Left ventricle myocardium inferior (tissue), 1 donor: ENCODE measurements around the gene AZU1. TPM values are rescaled to one million over a fixed set of nuclear protein-coding genes. Genes with fewer than 3 reads are reported as not detected.
"Not testable (repeated sequence)": the region's sequence is repeated elsewhere in the genome, so short reads cannot be mapped to it uniquely, and the experiment has no call there.

Source experiments
- DNase-seq: peaks from one replicate; pipeline ENCODE4 v3.0.0-alpha.2; 2020
- H3K27ac ChIP-seq: fragments of 200-600 bp; replicated peaks from 2 replicates; pipeline ENCODE4 v1.8.0; 2021
- H3K27me3 ChIP-seq: fragments of 200-600 bp; 2 replicates; pipeline ENCODE4 v1.8.0; 2021; ENCODE audit warnings: low read depth
- H3K36me3 ChIP-seq: fragments of 200-600 bp; 2 replicates; pipeline ENCODE4 v1.8.0; 2021
- H3K4me1 ChIP-seq: fragments of 200-600 bp; 2 replicates; pipeline ENCODE4 v1.8.0; 2021
- H3K4me3 ChIP-seq: fragments of 200-600 bp; 2 replicates; pipeline ENCODE4 v1.8.0; 2021; ENCODE audit warnings: mild to moderate bottlenecking, moderate library complexity
- H3K9me3 ChIP-seq: fragments of 200-600 bp; replicated peaks from 2 replicates; pipeline ENCODE4 v1.8.0; 2021
- CTCF ChIP-seq: fragments of 200-600 bp; IDR thresholded peaks from 2 replicates; pipeline ENCODE4 v1.8.0; 2021; ENCODE audit warnings: antibody characterized with exemption, mild to moderate bottlenecking, borderline replicate concordance
- intact Hi-C: fragments of 100-400 bp; cut with micrococcal nuclease; formaldehyde crosslinking; loops from one replicate; pipeline ENCODE4 v1.11.0; 2022
- microRNA-seq: library from miRNA; unstranded; fragments of <30 nt; microRNA quantifications from one replicate; pipeline ENCODE4 v1.2.0, GENCODE V29; 2020
- total RNA-seq: library from RNA; stranded (reverse); fragmentation: NEBNext Ultra II Directional; extraction: Animal tissue kit (Norgen Biotek cat#: 25700); gene quantifications from one replicate; pipeline ENCODE4 v1.2.1, GENCODE V29; 2021
- donor health status: DM: no; HTN: yes; CAD: no; lungs with severe emphysema.

Gene AZU1
- total RNA-seq, 1 donor from 2014 or later = not detected

DNA sequence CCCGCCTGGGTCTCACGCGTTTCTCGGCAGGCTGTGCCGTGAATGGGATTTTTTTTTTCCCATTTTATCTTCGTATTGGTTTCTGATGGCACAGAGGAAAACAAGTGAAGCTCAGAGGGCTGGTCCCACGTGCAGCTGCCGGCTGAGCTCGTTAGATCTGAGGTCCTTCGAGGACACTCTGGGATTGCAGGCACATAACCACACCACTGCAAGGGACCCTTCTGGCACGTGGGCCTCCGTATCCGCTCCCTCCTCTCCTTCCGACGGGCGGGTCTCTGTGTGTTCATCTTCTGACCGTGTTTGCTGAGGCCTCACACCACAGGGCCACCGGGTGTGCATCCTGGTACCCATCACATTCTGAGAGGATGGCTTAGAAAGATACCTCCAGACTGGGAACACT, 48.5 kb downstream of the AZU1 start:
- H3K36me3 ChIP-seq = peaks cover 41% of the 10 kb centered on the region
- intact Hi-C loops = no loop called here

GRCh38 chr19:876780-877314, 49.2 kb downstream of the AZU1 start:
- H3K9me3 ChIP-seq = no peaks in the 10 kb centered on the region
- H3K27ac ChIP-seq = no peak overlapping the region
- no peak for DNase-seq
- no peaks in the 10 kb centered on the region for H3K27me3 ChIP-seq
- intact Hi-C loops = no loop called here
- peaks cover 9% of the 10 kb centered on the region for H3K4me1 ChIP-seq
- TF ChIP-seq CTCF = no peak
- peaks cover 49% of the 10 kb centered on the region for H3K36me3 ChIP-seq
- H3K4me3 ChIP-seq = no peak overlapping the region

More for the DNA sequence above, 48.5 kb downstream of the AZU1 start:
- Histone ChIP-seq H3K27me3 (no peaks in the 10 kb centered on the region), H3K4me3 (no peak overlapping the region), H3K9me3 (no peaks in the 10 kb centered on the region), H3K27ac (no peak overlapping the region), H3K4me1 (peaks cover 13% of the 10 kb centered on the region)
- TF ChIP-seq CTCF = no peak
- DNase-seq = no peak

- H3K27ac ChIP-seq, H3K27me3 ChIP-seq, intact Hi-C loops, H3K4me1 ChIP-seq, DNase-seq, H3K4me3 ChIP-seq, H3K9me3 ChIP-seq: not testable (repeated sequence)
- peaks cover 60% of the 10 kb centered on the region for H3K36me3 ChIP-seq
Measured at GRCh38 chr19:877992-878660, 50.5 kb downstream of the AZU1 start.

GRCh38 chr19:878751-879561, 51.3 kb downstream of the AZU1 start:
- H3K9me3 ChIP-seq, H3K4me1 ChIP-seq, H3K4me3 ChIP-seq, H3K27me3 ChIP-seq, H3K27ac ChIP-seq, intact Hi-C loops, DNase-seq: not testable (repeated sequence)
- H3K36me3 ChIP-seq = peaks cover 62% of the 10 kb centered on the region

DNA sequence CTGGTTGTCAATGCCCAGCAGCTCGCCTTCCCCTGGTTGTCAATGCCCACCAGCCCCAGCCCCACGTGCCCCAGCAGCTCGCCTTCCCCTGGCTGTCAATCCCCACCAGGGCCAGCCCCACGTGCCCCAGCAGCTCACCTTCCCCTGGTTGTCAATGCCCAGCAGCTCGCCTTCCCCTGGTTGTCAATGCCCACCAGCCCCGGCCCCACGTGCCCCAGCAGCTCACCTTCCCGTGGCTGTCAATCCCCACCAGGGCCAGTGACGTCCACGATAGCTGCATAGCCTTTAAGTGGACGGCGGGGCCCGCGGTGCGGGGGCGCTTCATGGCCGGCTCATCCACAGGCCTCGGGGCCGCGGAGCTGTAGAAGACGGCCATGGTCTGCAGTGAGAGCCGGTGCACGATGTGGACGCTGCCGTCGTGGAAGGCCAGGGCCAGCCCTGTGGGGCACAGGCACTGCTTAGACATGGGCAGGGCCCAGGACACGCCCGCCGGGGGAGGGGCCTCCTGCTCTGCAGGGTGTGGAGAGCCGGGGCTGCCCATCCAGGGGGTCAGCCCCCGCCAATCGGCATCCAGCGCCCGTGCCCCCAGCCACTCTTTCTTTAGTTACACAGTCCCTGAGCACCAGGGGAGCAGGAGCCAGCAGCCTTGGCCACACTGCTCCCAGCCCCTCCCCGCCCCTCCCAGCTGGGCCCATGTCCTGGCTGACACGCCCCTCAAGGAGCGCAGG, 52.2 kb downstream of the AZU1 start:
- intact Hi-C loops = no loop called here
- H3K36me3 ChIP-seq = peaks cover 64% of the 10 kb centered on the region
- DNase-seq = no peak

More for the DNA sequence above, 52.2 kb downstream of the AZU1 start:
- no peak for TF ChIP-seq CTCF
- Histone ChIP-seq H3K4me3 (no peak overlapping the region), H3K9me3 (no peaks in the 10 kb centered on the region), H3K27me3 (no peaks in the 10 kb centered on the region), H3K4me1 (no peaks in the 10 kb centered on the region), H3K27ac (no peak overlapping the region)

Small RNA genes lying within 50 kb of the gene (microRNA-seq; reads per million reads assigned to microRNA genes)
- gene MIR3187 (not detected), gene MIR4745 (0.94 reads per million)

Other genes with a start within 250 kb of the AZU1 start
- gene HCN2, start 238.0 kb upstream of the AZU1 start, total RNA-seq = 21.9 TPM
- gene POLRMT, start 194.3 kb upstream of the AZU1 start, total RNA-seq = 54.3 TPM
- not detected for gene FGF22, start 188.0 kb upstream of the AZU1 start, total RNA-seq
- gene RNF126, start 164.6 kb upstream of the AZU1 start, total RNA-seq = 25.5 TPM
- gene FSTL3, start 151.4 kb upstream of the AZU1 start, total RNA-seq = 56.1 TPM
- gene PRSS57, start 132.4 kb upstream of the AZU1 start, total RNA-seq = not detected
- gene PALM, start 118.9 kb upstream of the AZU1 start, total RNA-seq = 26.8 TPM
- not detected for gene MISP, start 76.7 kb upstream of the AZU1 start, total RNA-seq
- gene PTBP1, start 30.4 kb upstream of the AZU1 start, total RNA-seq = 55.6 TPM
- gene PLPPR3, start 5.9 kb upstream of the AZU1 start, total RNA-seq = not detected
- not detected for gene PRTN3, start 13.2 kb downstream of the AZU1 start, total RNA-seq
- gene ELANE, start 24.5 kb downstream of the AZU1 start, total RNA-seq = 0.58 TPM
- gene CFD, start 31.8 kb downstream of the AZU1 start, total RNA-seq = 200 TPM
- 19.4 TPM for gene MED16, start 65.3 kb downstream of the AZU1 start, total RNA-seq
- gene RNU6-9, start 65.6 kb downstream of the AZU1 start, total RNA-seq = not detected
- gene R3HDM4, start 85.4 kb downstream of the AZU1 start, total RNA-seq = 21.6 TPM
- gene KISS1R, start 89.5 kb downstream of the AZU1 start, total RNA-seq = not detected
- gene ARID3A, start 98.2 kb downstream of the AZU1 start, total RNA-seq = 4.8 TPM
- 19.4 TPM for gene WDR18, start 156.5 kb downstream of the AZU1 start, total RNA-seq
- gene GRIN3B, start 172.6 kb downstream of the AZU1 start, total RNA-seq = not detected
- 119 TPM for gene TMEM259, start 193.3 kb downstream of the AZU1 start, total RNA-seq
- not detected for gene RNU6-2, start 193.7 kb downstream of the AZU1 start, total RNA-seq
- gene CNN2, start 198.8 kb downstream of the AZU1 start, total RNA-seq = 45.6 TPM
- gene ABCA7, start 212.3 kb downstream of the AZU1 start, total RNA-seq = 9.3 TPM
- 4.8 TPM for gene ARHGAP45, start 239.3 kb downstream of the AZU1 start, total RNA-seq